Erythroblast (primary cell): ENCODE data around the gene KRT73.

Experiments used
- GATA1 ChIP-seq: IDR thresholded peaks from 2 replicates; pipeline ENCODE4 v1.6.1; 2011; ENCODE audit warnings: low read depth, mild to moderate bottlenecking, control low read depth, low read length, moderate library complexity
- POLR2A ChIP-seq: IDR thresholded peaks from 2 replicates; pipeline ENCODE4 v1.6.1; 2011; ENCODE audit warnings: mild to moderate bottlenecking, low read length

DNA sequence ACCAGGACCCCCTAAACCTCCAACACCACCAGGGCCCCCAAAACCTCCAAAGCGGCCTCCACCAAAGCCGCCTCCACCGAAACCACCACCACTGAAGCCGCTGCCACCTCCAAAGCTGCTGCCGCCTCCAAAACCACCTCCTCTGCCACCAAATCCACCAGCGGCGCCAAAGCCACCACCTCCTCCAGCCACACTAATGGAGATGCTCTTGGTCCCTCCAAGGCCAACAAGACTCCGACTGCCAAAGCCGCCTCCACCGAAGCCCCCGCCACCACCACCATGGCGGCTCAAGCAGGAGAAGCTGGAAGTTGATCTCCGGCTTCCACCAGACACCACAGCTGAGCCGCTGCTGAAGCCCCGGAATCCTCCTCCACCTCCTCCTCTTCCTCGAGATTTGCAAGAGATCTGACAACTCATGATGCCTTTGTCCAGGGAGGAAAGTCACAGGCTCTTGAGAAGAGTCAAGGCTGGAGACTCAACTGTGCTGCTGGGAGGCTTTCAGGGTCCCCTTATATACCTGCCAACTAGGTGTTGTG lies 33.4 kb upstream of the KRT73 start, which contains the start of gene KRT2:
- TF ChIP-seq POLR2A (no peak), GATA1 (no peak)
